Nephron progenitor cell (in vitro differentiated cells): Measurements from ENCODE around the gene SLC5A2.
"Not testable (repeated sequence)": the region's sequence is repeated elsewhere in the genome, so short reads cannot be mapped to it uniquely, and the experiment has no call there.

Experiments
- DNase-seq: peaks from one replicate; pipeline ENCODE4 v3.0.0; 2021
- H3K27ac Mint-ChIP-seq: 2 replicates; pipeline ENCODE4 v1.8.0; 2021; ENCODE audit warnings: mild to moderate bottlenecking, moderate library complexity, mixed read lengths
- H3K27me3 Mint-ChIP-seq: 2 replicates; pipeline ENCODE4 v1.8.0; 2021; ENCODE audit warnings: mild to moderate bottlenecking, low read depth, mixed read lengths; ENCODE audit not compliant: poor library complexity
- H3K36me3 Mint-ChIP-seq: 2 replicates; pipeline ENCODE4 v1.8.0; 2021; ENCODE audit warnings: low read depth, mixed read lengths
- H3K4me1 Mint-ChIP-seq: 2 replicates; pipeline ENCODE4 v1.8.0; 2021; ENCODE audit warnings: mixed read lengths
- H3K4me3 Mint-ChIP-seq: 2 replicates; pipeline ENCODE4 v1.8.0; 2021; ENCODE audit warnings: mild to moderate bottlenecking, moderate library complexity, mixed read lengths
- H3K9me3 Mint-ChIP-seq: 2 replicates; pipeline ENCODE4 v1.8.0; 2021; ENCODE audit warnings: mild to moderate bottlenecking, moderate library complexity, mixed read lengths
- CTCF ChIP-seq: fragments of 200-600 bp; sonication (generic); IDR thresholded peaks from 2 replicates; pipeline ENCODE4 v1.5.0; 2021; ENCODE audit warnings: antibody characterized with exemption

Gene SLC5A2

GRCh38 chr16:31440516-31441184, 42.3 kb upstream of the SLC5A2 start:
- H3K9me3 Mint-ChIP-seq, result no peaks in the 10 kb centered on the region
- H3K4me3 Mint-ChIP-seq, result no peak overlapping the region
- H3K4me1 Mint-ChIP-seq, result peaks cover 10% of the 10 kb centered on the region
- H3K27ac Mint-ChIP-seq, result no peak overlapping the region
- DNase-seq, result no peak
- no peaks in the 10 kb centered on the region for H3K36me3 Mint-ChIP-seq
- no peak for TF ChIP-seq CTCF
- H3K27me3 Mint-ChIP-seq, result peaks cover 12% of the 10 kb centered on the region

- Mint-ChIP-seq H3K27ac (no peak overlapping the region), H3K36me3 (no peaks in the 10 kb centered on the region), H3K9me3 (peaks cover 7% of the 10 kb centered on the region), H3K4me1 (peaks cover 10% of the 10 kb centered on the region), H3K27me3 (peaks cover 17% of the 10 kb centered on the region), H3K4me3 (peak overlapping the region; percentile 81)
- DNase-seq, result no peak
- TF ChIP-seq CTCF, result no peak
These were observed 41.0 kb upstream of the SLC5A2 start for GRCh38 chr16:31441956-31442355.

- Mint-ChIP-seq H3K4me1 (peaks cover 16% of the 10 kb centered on the region), H3K27me3 (peaks cover 17% of the 10 kb centered on the region)
- H3K4me3 Mint-ChIP-seq, DNase-seq, H3K36me3 Mint-ChIP-seq, H3K9me3 Mint-ChIP-seq, H3K27ac Mint-ChIP-seq: not testable (repeated sequence)
These were observed 37.0 kb upstream of the SLC5A2 start for GRCh38 chr16:31445931-31446330.

GRCh38 chr16:31451201-31451600, 31.7 kb upstream of the SLC5A2 start:
- peaks cover 2% of the 10 kb centered on the region for H3K9me3 Mint-ChIP-seq

GRCh38 chr16:31451681-31452351, 31.1 kb upstream of the SLC5A2 start:
- no peaks in the 10 kb centered on the region for H3K27me3 Mint-ChIP-seq
- peak overlapping the region; percentile 37 for H3K4me3 Mint-ChIP-seq
- H3K9me3 Mint-ChIP-seq, result no peaks in the 10 kb centered on the region
- H3K4me1 Mint-ChIP-seq, result peaks cover 60% of the 10 kb centered on the region
- H3K36me3 Mint-ChIP-seq, result no peaks in the 10 kb centered on the region
- peak; percentile 55 for DNase-seq
- no peak overlapping the region for H3K27ac Mint-ChIP-seq
- peak; percentile 60 for TF ChIP-seq CTCF

More at GRCh38 chr16:31451201-31451600, 31.7 kb upstream of the SLC5A2 start:
- TF ChIP-seq CTCF, result no peak
- Mint-ChIP-seq H3K27ac (no peak overlapping the region), H3K4me3 (no peak overlapping the region), H3K4me1 (peaks cover 56% of the 10 kb centered on the region), H3K27me3 (peaks cover under 1% of the 10 kb centered on the region), H3K36me3 (no peaks in the 10 kb centered on the region)
- DNase-seq, result no peak

GRCh38 chr16:31452631-31453106, 30.3 kb upstream of the SLC5A2 start:
- H3K27me3 Mint-ChIP-seq, result no peaks in the 10 kb centered on the region
- DNase-seq, result no peak
- H3K4me3 Mint-ChIP-seq, result no peak overlapping the region
- peak overlapping the region; percentile 74 for H3K27ac Mint-ChIP-seq
- TF ChIP-seq CTCF, result no peak
- no peaks in the 10 kb centered on the region for H3K9me3 Mint-ChIP-seq
- no peaks in the 10 kb centered on the region for H3K36me3 Mint-ChIP-seq
- H3K4me1 Mint-ChIP-seq, result peaks cover 69% of the 10 kb centered on the region
